ENCODE data around the gene SIL1.

- TF ChIP-seq CTCF (conservative IDR thresholded peaks at IDR 0.05) (no peak), EZH2 (IDR thresholded peaks at IDR 0.05; ENCODE audit: low read depth) (no peak)
Measured at GRCh38 chr5:138983984-138984383, 214.2 kb downstream of the SIL1 start.
